Measurements from ENCODE around the gene FNBP1L. TPM values are rescaled to one million over a fixed set of nuclear protein-coding genes. Genes with fewer than 3 reads are reported as not detected.

FNBP1L gene
- total RNA-seq = 63.6 and 68.6 TPM in 2 replicates

GRCh38 chr1:93447481-93448291 is at the start of gene FNBP1L:
Gene FNBP1L, plus strand, starts transcription at chr1:93448118. Its CDS starts 164 bp downstream, at chr1:93448282.

Small RNAs within 50 kb of the gene (small RNA-seq; reads per million reads assigned to genes)
- not detected for gene RNA5SP53

Other genes starting within 250 kb of the FNBP1L start
- gene DR1, start 102.2 kb upstream of the FNBP1L start, total RNA-seq = 62.9 and 66.3 TPM in 2 replicates
- 52.9 and 54.1 TPM in 2 replicates for gene BCAR3, start 233.7 kb downstream of the FNBP1L start, total RNA-seq